Mucosa of descending colon (tissue), 3 donors: ENCODE measurements around the gene IGFBP4. TPM values are rescaled to one million over a fixed set of nuclear protein-coding genes. Genes with fewer than 3 reads are reported as not detected.

ENCODE experiments used
- ATAC-seq: fragments of 200-7000 bp; cut with Tn5 transposase; one replicate; pipeline ENCODE4 v1.9.1; 2020; ENCODE audit warnings: mild to moderate bottlenecking, moderate library complexity
- DNase-seq, 3 donors: peaks; one replicate each; pipeline ENCODE4 v3.0.0-alpha.2; 2020
- H3K36me3 ChIP-seq: fragments of 200-600 bp; one replicate; pipeline ENCODE4 v1.8.0; 2021; ENCODE audit warnings: low read depth, mild to moderate bottlenecking
- H3K4me1 ChIP-seq: fragments of 200-600 bp; one replicate; pipeline ENCODE4 v1.8.0; 2021; ENCODE audit warnings: low read depth, mild to moderate bottlenecking
- H3K4me3 ChIP-seq: fragments of 200-600 bp; one replicate; pipeline ENCODE4 v1.8.0; 2021; ENCODE audit warnings: mild to moderate bottlenecking
- H3K9me3 ChIP-seq: fragments of 200-600 bp; one replicate; pipeline ENCODE4 v1.8.0; 2021; ENCODE audit warnings: mild to moderate bottlenecking
- intact Hi-C, 2 donors: fragments of 100-400 bp; cut with DNase I in 1 of 2; cut with micrococcal nuclease in 1 of 2; formaldehyde crosslinking; loops; one replicate each; pipeline versions ENCODE4 v1.11.0 to v1.11.1; 2022; cut with DNase I, micrococcal nuclease
- total RNA-seq, 3 donors: library from RNA; stranded (reverse); fragmentation: NEBNext Ultra II Directional in 2 of 3; extraction: Animal tissue kit (Norgen Biotek cat#: 25700) in 2 of 3; gene quantifications; one replicate each; pipeline versions ENCODE4 v1.2.1 to v1.2.4, GENCODE V29; 2021 to 2023
- TF ChIP-seq, protein P1 (sequence below): fragments of 200-600 bp; IDR thresholded peaks from one replicate; pipeline ENCODE4 v1.8.0; 2022; ENCODE audit warnings: antibody characterized with exemption, mild to moderate bottlenecking
- donor health status: DM: no; HTN: no; CAD: no; lungs with moderate emphysema.
- donor health status: DM: no; HTN: no; CAD: no.
- donor health status: DM: no; HTN: yes; CAD: no.

The IGFBP4 gene
- total RNA-seq, 3 donors from 2014 or later = 215 to 459 (median 244) TPM

DNA sequence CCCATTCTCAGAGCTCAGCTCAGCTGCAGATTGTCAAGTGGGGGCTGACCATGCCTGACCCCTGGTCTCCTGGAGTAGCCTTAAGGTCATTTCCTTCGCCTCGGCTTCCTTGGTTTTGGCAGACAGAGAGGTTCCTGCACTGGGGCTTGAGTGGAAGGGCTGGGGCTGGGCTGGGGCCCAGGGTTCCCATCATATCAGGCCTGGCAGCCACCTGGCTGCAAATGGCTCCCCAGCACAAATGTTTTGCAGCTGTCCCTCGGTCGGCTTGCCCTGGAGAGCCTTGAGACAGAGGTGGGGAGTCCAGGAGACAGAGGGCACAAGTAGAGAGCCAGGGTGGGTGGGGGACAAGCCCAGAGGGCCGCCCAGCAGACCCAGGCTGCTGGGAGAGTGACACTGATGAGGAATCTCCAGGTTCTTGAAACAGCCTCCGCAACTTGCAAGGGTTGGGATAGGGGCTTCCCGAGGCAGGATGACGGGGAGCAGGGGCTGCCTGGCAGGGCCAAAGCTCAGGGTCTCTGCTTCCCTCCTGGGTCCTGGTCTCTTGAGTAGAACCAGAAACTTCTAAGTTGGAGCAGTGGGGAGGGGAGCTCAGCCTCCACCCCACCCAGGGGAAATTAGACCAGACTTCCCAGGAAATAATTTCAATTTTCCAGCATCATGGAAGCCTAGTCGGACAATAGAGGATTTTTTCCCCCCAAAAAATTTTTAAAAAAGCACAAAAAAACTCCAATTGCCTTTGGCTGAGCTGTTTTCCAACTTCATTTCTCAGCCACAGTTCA is 19.3 kb downstream of the IGFBP4 start:
- intact Hi-C loops = no loop called here
- Histone ChIP-seq H3K4me3 (no peak overlapping the region), H3K4me1 (no peaks in the 10 kb centered on the region), H3K36me3 (no peaks in the 10 kb centered on the region), H3K9me3 (no peaks in the 10 kb centered on the region)
- ATAC-seq (peak; percentile 12), DNase-seq (no peak)
- TF ChIP-seq, protein P1, sequence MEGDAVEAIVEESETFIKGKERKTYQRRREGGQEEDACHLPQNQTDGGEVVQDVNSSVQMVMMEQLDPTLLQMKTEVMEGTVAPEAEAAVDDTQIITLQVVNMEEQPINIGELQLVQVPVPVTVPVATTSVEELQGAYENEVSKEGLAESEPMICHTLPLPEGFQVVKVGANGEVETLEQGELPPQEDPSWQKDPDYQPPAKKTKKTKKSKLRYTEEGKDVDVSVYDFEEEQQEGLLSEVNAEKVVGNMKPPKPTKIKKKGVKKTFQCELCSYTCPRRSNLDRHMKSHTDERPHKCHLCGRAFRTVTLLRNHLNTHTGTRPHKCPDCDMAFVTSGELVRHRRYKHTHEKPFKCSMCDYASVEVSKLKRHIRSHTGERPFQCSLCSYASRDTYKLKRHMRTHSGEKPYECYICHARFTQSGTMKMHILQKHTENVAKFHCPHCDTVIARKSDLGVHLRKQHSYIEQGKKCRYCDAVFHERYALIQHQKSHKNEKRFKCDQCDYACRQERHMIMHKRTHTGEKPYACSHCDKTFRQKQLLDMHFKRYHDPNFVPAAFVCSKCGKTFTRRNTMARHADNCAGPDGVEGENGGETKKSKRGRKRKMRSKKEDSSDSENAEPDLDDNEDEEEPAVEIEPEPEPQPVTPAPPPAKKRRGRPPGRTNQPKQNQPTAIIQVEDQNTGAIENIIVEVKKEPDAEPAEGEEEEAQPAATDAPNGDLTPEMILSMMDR = no peak

DNA sequence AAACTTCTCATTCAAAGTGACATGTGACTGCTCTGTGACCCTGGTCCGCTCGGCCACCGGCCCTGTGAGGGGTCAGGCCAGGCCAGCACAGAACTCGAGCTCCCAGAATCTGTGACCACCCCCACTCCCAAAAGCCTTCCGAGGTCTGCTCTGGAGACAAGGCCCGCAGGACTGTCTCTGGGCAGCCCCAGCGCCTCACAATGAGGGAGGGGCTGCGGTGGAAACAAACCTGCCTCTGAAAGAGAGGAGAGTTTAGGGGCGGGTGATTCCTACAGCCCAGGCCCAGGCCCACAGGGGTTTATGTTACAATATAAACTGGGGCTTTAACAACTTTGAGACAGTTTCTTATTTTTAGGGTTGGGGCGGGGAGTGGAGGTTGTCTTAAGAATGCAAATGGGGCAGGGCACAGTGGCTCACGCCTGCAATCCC is 19.9 kb downstream of the IGFBP4 start:
- DNase-seq (no peak), ATAC-seq (no peak)
- intact Hi-C loops = no loop called here
- TF ChIP-seq, protein P1 = no peak
- H3K36me3 ChIP-seq = no peaks in the 10 kb centered on the region
- H3K4me3 ChIP-seq = no peak overlapping the region
- no peaks in the 10 kb centered on the region for H3K9me3 ChIP-seq
- no peaks in the 10 kb centered on the region for H3K4me1 ChIP-seq

DNA sequence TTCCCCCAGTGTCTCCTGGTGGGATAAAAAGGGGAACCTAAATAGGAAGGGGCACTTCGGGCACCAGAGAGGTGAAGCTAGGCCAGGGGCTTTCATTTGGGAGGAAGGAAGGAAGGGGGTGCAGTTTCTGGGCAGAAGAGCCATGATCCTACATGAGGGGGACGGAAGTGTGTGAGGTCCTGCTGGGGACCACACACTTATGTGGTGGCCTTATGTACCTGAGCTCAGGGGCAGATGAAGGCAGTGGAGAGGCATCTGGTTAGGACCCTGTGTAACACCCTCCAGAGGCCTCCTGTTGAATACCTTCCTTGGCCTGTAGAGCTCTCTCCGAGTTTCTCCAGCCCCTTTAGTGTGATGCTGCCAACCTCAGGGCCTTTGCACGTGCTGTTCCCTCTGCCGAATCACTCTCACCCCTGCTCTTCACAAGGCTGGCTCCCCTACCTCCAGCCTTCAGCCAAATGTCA is 21.2 kb downstream of the IGFBP4 start:
- Histone ChIP-seq H3K9me3 (no peaks in the 10 kb centered on the region), H3K4me3 (no peak overlapping the region), H3K4me1 (no peaks in the 10 kb centered on the region), H3K36me3 (no peaks in the 10 kb centered on the region)
- no peak for ATAC-seq
- TF ChIP-seq, protein P1 = no peak
- intact Hi-C loops = no loop called here
- DNase-seq = no peak

DNA sequence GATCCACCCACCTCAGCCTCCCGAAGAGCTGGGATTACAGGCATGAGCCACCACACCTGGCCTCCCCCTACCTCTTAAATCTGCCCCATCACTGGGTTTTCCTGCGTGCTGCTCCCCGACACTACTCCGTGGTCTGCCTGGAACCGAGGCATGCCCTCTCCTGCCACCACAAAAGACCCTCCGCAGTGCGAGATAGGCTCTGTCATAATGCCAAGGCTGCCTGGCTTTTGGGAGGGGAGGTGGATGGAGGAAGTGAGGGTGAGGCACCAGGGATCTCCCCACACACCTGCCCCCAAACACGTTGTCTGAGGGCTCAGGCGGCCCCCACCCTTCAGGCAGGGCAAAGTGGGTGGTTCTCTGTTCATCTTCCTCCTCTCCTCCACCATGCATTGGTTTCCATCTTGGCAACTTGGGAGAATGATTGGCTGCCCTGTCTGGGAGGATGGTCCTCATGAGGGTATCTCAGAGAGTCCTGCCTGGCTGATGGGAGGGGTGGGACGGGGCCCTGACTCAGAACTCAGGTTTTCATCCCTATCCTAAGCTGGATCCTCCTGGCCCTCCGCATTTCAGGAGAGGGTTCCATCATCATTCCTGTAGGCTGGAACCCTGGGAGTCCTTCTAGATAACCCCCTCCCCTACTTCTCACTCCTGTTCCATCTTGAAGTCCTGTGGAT is 23.2 kb downstream of the IGFBP4 start:
- Histone ChIP-seq H3K36me3 (no peaks in the 10 kb centered on the region), H3K9me3 (no peaks in the 10 kb centered on the region), H3K4me3 (no peak overlapping the region), H3K4me1 (no peaks in the 10 kb centered on the region)
- DNase-seq (no peak), ATAC-seq (no peak)
- intact Hi-C loops = no loop called here
- TF ChIP-seq, protein P1 = no peak

DNA sequence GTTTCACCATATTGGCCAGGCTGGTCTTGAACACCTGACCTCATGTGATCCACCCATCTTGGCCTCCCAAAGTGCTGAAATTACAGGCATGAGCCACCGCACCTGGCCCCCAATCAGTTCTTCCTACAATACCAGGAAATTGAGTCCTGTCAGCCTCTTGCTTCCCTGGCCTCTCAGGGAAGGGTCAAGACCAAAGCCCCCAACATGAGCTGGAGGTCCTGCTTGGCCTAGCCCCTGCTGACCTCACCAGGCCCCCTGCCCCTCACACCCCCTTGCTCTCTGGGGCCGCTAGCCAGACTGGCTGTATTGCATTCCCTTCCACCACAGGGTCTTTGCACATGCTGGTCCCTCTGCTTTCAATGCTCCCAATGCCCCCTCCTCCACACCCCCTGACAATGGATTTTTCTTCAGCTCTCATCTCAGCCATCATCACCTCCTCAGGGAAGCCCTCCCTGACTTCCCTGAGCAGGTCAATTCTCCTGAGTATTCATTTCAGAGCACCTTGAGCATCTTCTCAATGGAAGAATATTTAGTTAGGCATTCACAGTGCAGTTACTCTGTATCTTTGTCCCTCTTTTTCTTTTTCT is 24.1 kb downstream of the IGFBP4 start:
- TF ChIP-seq, protein P1 = no peak
- intact Hi-C loops = no loop called here
- no peaks in the 10 kb centered on the region for H3K9me3 ChIP-seq
- ATAC-seq (no peak), DNase-seq (no peak)
- H3K36me3 ChIP-seq = no peaks in the 10 kb centered on the region
- no peaks in the 10 kb centered on the region for H3K4me1 ChIP-seq
- no peak overlapping the region for H3K4me3 ChIP-seq
